ENCODE measurements around the gene TGM2.

- no peak for TF ChIP-seq CTCF (IDR thresholded peaks at IDR 0.05)
- peak; percentile 6 for TF ChIP-seq POLR2AphosphoS5 (IDR thresholded peaks at IDR 0.05)
- TF ChIP-seq POLR2A (IDR thresholded peaks at IDR 0.05): no peak
Measured at GRCh38 chr20:38081575-38081974, 83.5 kb downstream of the TGM2 start.
